ENCODE data around the gene FOSB.

Gene FOSB

DNA sequence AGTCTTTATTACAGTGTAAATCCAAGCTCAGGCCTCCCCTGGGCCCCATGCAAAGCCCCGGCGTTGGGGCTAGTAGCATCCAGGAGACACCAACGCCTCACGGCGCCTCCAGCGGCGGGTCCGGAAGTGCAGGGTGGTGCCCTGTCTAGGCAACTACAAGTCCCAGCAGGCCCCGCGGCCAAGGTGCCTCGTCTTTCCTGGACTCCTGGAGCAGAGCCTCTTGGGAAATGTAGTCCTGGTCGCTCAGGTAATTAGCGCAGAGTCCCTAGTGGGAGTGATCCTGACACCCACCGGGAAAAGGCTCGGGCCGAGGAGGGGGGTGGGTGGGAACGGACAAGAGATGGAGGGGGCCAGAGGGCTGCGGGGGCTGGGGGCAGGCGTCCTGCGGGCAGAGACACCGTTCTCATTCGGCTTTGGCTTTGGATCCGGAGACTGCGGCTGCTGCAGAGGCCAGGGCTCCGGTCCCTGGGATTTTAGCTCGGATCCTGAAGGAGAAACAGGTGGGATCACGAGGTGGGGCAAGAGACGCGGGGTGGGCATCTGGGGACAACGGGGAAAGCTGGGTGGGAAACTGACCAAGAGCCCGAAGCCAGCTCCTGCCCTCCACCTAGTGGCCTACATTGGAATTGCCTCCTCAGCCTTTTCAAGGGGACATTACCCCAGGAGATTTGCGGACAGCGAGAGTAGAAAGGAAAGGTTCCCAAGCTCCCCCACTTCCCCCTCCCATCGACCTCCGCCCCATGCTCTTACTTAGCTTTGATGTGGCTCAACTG lies 17.7 kb downstream of the FOSB start:
- peak; percentile 98 for DNase-seq

GRCh38 chr19:45488708-45489107 lies 20.9 kb downstream of the FOSB start:
- DNase-seq, result no peak

- no peak for DNase-seq
Observed at GRCh38 chr19:45489216-45489855, 21.5 kb downstream of the FOSB start.

- DNase-seq, result no peak
Observed at GRCh38 chr19:45492137-45492626, 24.4 kb downstream of the FOSB start.

DNA sequence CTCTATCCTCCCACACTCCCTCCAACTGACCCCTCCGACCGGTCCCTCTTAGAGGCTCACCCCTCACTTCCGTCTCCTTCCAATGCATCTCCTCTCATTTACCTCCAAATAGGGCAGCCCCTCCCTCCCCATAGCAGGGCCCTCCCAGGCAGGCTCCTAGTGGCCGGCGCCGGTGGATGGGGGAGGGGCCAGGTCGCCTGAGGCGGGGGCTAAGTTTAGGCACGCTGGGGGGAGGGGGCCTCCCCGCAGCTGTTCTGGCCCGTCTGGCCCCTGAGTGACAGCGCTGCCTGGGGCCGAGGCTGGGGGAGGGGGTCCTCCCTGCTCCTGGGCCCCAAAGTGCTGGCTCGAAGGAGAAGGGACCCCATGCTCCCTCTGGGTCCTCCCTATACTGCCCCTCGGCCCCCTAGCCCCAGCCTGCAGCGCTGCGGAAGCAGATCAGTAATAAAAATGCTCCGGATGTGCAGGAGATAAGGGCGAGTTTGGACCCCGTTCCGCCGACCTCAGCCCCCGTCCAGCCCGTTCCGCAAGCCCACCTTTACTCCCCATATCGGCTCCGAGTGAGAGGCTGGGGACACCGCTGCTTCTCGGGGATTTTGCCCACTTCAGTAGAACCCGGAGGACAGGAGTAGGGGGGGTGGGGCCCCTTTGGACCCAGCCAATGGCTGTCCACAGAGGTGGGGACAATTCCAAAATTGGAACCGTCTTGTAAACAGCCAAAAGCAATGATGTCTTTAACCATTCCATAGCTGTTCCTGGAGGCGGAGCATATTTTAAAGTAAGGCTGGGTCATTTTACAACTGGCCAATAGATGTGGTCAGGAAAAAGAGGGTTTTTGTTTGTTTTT lies 25.1 kb downstream of the FOSB start:
- peak; percentile 88 for DNase-seq

DNA sequence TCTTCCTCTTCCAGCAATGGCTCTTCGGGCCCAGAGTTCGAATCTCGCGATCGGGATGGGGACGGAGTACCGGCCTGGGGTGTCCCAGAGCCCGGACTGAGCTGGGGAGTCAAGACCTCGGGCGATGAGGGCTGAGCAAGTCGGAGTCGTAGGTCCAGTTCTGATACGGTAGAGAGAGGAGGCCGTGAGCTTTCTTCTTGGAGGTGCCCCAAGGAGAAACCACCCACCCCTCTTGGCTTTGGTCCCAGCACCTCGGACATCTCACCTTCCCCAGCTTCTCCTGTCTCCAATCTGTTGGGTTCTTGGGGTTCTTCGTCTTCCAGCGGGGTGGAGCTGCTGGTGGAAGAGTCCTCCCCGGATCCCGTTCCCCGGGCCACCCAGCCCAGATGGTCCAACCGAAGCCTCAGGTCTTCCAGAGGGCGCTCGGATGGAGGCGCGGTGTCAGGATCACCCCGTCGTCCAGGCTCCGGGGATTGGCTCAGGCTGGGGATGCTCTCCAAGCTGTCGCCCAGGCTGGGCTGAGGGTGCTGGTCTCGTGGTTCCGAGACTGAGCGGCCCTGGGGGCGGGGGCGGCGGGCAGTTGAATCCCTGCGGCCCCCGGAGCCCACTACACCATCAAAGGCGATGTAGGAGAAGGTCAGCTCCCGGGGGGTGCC lies 26.6 kb downstream of the FOSB start:
- DNase-seq, result no peak

DNA sequence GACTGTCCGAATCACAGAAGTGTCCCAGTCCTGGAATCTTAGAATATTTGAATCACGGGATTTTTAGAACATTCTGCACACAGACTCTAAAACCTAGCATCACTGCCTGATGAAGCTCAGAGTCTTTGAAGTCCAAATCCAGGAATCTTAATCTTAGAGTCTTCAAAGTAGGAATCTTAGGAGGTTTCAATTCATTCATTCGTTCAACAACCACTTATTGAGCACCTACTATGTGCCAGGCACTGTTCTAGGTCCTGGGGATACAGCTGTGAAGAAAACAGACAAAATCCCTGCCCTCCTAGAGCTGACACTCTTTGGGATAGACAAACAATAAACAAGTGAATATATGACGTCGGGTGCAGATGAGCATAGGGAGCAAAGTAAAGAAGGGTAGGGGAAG lies 27.4 kb downstream of the FOSB start:
- no peak for DNase-seq

DNA sequence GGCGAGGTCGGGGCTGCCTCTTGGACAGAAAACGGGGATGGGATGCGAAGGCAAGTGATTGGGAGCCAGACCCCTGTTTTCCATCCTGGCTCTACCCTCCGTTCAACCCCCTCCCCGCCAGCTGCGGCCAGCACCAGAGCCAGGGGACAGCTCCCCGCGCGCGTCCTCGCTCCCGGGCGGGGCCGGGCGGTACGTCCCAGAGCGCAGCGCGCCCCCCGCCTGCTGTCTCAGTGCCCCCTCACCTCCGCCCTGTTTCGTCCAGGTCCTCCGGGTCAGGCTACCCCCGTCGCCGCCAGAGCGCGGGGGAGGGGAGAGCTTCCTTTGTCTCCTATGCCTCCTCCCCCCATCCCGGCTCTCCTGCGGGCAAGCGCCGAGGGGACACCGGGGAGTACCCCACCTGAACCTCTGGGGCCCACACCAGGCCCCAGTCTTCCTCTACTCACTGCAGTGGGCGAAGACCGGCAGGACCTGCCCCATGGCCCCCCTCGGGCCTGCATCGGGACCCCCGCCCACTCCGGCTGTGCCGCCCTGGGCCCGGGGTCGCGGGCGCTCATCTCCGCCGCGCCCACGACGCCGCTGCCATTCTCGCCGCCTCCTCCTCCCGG lies 28.7 kb downstream of the FOSB start:
- peak; percentile 68 for DNase-seq

DNA sequence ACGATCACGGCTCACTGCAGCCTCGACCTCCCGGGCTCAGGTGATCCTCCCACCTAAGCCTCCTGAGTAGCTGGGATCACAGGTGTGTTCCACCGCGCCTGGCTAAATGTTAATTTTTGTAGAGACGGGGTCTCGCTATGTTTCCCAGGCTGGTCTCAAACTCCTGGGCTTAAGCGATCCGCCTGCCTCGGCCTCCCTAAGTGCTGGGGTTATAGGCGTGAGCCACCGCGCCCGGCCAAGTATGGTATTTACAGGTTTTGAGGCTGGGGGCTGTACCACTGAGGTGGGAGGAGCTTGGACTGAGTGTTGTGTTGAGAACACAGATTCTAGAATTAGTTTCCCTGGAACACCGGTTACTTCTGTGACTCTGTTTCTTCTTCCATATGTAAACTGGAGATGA lies 30.0 kb downstream of the FOSB start:
- no peak for DNase-seq

DNA sequence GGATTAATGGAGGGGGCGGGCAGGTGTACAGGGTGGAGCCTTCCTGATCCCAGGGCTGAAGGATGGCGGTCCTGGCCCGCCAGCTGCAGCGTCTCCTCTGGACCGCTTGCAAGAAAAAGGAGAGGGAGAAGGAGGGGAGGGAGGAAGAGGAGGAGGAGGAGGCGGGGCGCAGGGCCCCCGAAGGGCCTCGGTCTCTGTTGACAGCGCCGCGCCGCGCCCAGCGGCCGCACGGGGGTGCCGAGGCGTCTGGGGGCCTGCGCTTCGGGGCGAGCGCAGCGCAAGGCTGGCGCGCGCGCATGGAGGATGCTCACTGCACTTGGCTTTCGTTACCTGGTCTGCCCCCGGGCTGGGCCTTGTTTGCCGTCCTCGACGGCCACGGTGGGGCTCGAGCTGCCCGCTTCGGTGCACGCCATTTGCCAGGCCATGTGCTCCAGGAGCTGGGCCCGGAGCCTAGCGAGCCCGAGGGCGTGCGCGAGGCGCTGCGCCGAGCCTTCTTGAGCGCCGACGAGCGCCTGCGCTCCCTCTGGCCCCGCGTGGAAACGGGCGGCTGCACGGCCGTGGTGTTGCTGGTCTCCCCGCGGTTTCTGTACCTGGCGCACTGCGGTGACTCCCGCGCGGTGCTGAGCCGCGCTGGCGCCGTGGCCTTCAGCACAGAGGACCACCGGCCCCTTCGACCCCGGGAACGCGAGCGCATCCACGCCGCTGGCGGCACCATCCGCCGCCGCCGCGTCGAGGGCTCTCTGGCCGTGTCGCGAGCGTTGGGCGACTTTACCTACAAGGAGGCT lies 30.8 kb downstream of the FOSB start, which contains the start of gene PPM1N:
Gene PPM1N, plus strand, starts transcription at position 33 of the 785 bp plus-strand sequence. Its CDS starts 30 bp downstream, at position 63.
- no peak for DNase-seq

- peak; percentile 51 for DNase-seq
Observed at GRCh38 chr19:45499196-45500180, 31.7 kb downstream of the FOSB start.

DNA sequence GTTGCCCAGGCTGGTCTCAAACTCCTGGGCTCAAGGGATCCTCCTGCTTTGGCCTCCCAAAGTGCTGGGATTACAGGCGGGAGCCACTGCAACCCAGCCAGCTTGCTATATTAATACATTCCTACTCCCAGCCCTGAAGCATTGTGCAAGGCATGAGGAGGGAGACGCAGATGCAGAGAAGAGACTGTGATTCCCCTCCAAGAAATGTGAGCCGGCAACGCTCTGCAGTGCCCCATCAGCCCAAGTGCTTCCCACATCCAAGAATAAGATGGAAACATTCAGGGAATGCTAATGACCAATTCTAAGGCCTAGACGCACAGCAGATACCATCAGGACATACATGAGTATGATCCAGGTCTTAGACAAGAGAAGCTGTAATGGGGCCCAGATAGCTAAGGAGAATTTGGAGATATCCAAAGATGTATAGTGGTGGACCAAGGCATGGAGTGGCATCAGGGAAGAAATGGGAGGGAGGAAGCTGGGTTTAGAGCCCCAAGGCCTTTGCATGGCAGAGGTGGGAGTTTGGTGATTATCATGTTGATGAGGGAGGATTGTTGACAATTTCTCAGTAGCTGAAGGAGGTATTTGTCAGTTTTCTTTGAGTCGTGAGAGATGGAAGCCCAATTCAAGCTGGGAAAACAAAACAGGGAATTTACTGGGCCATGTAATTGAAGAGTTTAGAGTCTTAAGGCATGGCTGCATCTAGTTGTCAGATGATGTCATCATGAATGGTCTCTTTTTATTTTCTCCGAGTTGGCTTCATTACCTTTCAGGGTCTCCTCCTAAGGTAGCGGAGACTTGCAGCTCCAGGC lies 33.3 kb downstream of the FOSB start:
- no peak for DNase-seq

- DNase-seq, result no peak
Observed at GRCh38 chr19:45501730-45502014, 33.9 kb downstream of the FOSB start.

- DNase-seq, result no peak
Observed at GRCh38 chr19:45502111-45502510, 34.3 kb downstream of the FOSB start.

- no peak for DNase-seq
Observed at GRCh38 chr19:45503909-45504308, 36.1 kb downstream of the FOSB start.

- no peak for DNase-seq
Observed at GRCh38 chr19:45505151-45505995, 37.6 kb downstream of the FOSB start.

DNA sequence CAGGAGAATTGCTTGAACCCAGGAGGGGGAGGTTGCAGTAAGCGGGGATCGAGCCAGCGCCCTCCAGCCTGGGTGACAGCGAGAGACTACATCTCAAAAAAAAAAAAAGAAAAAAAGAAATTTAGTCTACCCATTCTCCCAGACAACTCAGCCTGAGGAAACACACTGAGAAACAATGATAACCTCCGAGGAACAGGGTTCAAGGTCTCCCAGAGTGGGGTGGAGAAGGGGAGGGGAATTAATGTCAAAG lies 38.1 kb downstream of the FOSB start:
- no peak for DNase-seq

- DNase-seq, result peak; percentile 97
Observed at GRCh38 chr19:45506246-45506988, 38.6 kb downstream of the FOSB start.

Measured in OCI-M1 (cell line).